Psoas muscle (tissue), 8 donors: ENCODE measurements around the gene PLSCR4. TPM values are rescaled to one million over a fixed set of nuclear protein-coding genes. Genes with fewer than 3 reads are reported as not detected.
A peak's percentile ranks its signal among the peaks of the same experiment; 100 is the strongest.
"Not testable (repeated sequence)": the region's sequence is repeated elsewhere in the genome, so short reads cannot be mapped to it uniquely, and the experiment has no call there.

Experiments
- ATAC-seq, 4 donors: fragments of 200-7000 bp; cut with Tn5 transposase; one replicate each; pipeline ENCODE4 v1.9.1; 2020; ENCODE audit warnings: moderate library complexity in 3 of 4, mild to moderate bottlenecking in 2 of 4
- DNase-seq, 2 donors: peaks; one replicate each; pipeline ENCODE4 v3.0.0-alpha.2; 2020
- H3K27ac ChIP-seq: fragments of 200-600 bp; one replicate; pipeline ENCODE4 v1.8.0; 2022
- H3K27me3 ChIP-seq, 3 donors: fragments of 200-600 bp in 1 of 3; one replicate each; pipeline versions ENCODE4 v1.6.1 to v1.8.0; 2013 to 2022; ENCODE audit warnings: low read length in 2 of 3, mild to moderate bottlenecking in 2 of 3, moderate library complexity in 1 of 3; ENCODE audit not compliant: insufficient read depth in 3 of 3
- H3K36me3 ChIP-seq, 2 donors: fragments of 200-600 bp in 1 of 2; one replicate each; pipeline versions ENCODE4 v1.6.1 to v1.8.0; 2013 to 2022; ENCODE audit warnings: low read depth in 1 of 2, mild to moderate bottlenecking in 1 of 2, moderate library complexity in 1 of 2; ENCODE audit not compliant: insufficient read depth in 1 of 2
- H3K4me1 ChIP-seq: fragments of 200-600 bp; one replicate; pipeline ENCODE4 v1.8.0; 2022
- H3K4me3 ChIP-seq: fragments of 200-600 bp; one replicate; pipeline ENCODE4 v1.8.0; 2022; ENCODE audit warnings: mild to moderate bottlenecking
- H3K9me3 ChIP-seq: fragments of 200-600 bp; one replicate; pipeline ENCODE4 v1.8.0; 2022
- WGBS, 3 donors: extraction: QIAGEN DNeasy Blood & Tissue Kit; methylation state at CpG; one replicate each; pipeline versions ENCODE4 v1.1.6 to v1.1.7; 2013; 5-methylcytosine and 5-hydroxymethylcytosine counted together
- intact Hi-C, 2 donors: fragments of 100-400 bp; cut with DNase I; formaldehyde crosslinking; loops; one replicate each; pipeline versions ENCODE4 v1.11.0 to v1.14.2; 2022
- polyA plus RNA-seq, 3 donors: library from polyadenylated mRNA; stranded (reverse); fragments of 200-250 nt; gene quantifications; one replicate each; pipeline ENCODE4 v1.2.3, GENCODE V29; 2013
- total RNA-seq, 4 donors: library from RNA; stranded (reverse); fragmentation: NEBNext Ultra II Directional in 2 of 4; extraction: Animal tissue kit (Norgen Biotek cat#: 25700) in 2 of 4; gene quantifications; one replicate each; pipeline versions ENCODE4 v1.2.1 to v1.2.4, GENCODE V29; 2021 to 2023
- TF ChIP-seq, protein P1 (sequence below): fragments of 200-600 bp; IDR thresholded peaks from one replicate; pipeline ENCODE4 v1.8.0; 2022; ENCODE audit warnings: antibody characterized with exemption
- donor health status: healthy with polysubstance abuse.
- donor health status: DM: no; HTN: no; CAD: no; lungs with moderate emphysema.
- donor health status: Bipolar disorder and iron deficiency.
- donor health status: healthy.
- donor health status: DM: yes; HTN: yes; CAD: no.
- donor health status: DM: no; HTN: no; CAD: no.
- donor health status: DM: no; HTN: no; CAD: no.
- donor health status: DM: yes; HTN: yes; CAD: no.

PLSCR4 gene
- total and polyA plus RNA-seq, 7 donors = 2.0 to 13.5 (median 3.6) TPM

DNA sequence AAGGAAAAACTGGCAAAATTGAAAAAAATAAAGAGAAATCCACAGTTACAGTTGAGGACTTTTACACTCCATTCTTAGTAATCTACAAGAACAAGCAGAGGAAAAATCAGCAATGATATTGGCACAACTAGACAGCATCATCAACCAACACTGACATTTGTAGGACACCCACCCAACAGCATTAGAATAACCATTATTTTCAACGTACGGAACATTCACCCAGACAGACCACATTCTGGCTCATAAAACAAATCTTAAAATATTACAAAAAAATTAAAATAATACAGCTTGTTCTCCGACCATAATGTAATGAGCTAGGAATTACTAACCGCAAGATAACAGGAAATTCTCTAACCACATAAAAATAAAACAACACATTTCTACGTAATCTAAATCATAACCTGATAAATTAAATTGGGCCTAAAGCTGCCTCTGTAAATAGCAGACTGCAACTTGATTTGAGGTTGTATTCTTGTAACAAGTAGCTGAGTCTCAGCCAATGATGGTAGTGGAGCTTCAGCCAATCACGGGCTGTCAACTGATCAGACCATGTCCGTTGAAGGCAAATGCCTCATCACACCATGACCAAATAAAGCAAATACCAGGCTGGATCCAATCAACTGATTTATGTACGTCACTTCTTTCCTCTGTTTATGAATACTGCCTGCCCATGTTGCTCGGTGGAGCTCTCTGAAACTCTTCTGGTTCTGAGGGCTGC lies 9.2 kb downstream of the PLSCR4 start:
- intact Hi-C loops = no loop called here
- WGBS, 3 donors = 92 to 93% (median 92%) methylated on average over 9 of the region's 9 CpGs
- no peak for ATAC-seq
- Histone ChIP-seq H3K4me1 (no peaks in the 10 kb centered on the region), H3K27me3 (no peaks in the 10 kb centered on the region), H3K9me3 (peaks cover 9% of the 10 kb centered on the region), H3K27ac (no peak overlapping the region), H3K4me3 (no peak overlapping the region), H3K36me3 (no peaks in the 10 kb centered on the region)
- DNase-seq = no peak
- TF ChIP-seq, protein P1, sequence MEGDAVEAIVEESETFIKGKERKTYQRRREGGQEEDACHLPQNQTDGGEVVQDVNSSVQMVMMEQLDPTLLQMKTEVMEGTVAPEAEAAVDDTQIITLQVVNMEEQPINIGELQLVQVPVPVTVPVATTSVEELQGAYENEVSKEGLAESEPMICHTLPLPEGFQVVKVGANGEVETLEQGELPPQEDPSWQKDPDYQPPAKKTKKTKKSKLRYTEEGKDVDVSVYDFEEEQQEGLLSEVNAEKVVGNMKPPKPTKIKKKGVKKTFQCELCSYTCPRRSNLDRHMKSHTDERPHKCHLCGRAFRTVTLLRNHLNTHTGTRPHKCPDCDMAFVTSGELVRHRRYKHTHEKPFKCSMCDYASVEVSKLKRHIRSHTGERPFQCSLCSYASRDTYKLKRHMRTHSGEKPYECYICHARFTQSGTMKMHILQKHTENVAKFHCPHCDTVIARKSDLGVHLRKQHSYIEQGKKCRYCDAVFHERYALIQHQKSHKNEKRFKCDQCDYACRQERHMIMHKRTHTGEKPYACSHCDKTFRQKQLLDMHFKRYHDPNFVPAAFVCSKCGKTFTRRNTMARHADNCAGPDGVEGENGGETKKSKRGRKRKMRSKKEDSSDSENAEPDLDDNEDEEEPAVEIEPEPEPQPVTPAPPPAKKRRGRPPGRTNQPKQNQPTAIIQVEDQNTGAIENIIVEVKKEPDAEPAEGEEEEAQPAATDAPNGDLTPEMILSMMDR = no peak

DNA sequence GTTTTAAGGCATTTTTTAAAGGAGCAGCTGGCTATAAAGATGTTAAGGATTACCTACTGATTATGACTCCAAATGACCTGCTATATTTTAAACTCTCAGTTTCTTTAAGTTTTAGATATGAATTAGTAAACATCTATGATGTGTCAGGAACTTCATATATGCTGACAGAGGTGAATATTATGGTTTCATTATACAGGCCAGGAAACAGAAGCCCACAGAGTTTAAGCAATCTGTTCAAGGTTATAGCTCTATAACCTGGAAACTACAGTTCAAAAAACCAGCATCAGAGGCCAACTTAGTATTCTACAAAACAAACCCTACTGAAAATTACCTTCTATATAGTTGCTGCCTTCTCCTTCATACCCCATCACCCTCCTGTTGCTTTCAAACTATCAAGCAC lies 17.4 kb downstream of the PLSCR4 start:
- Histone ChIP-seq H3K27me3 (no peaks in the 10 kb centered on the region), H3K27ac (no peak overlapping the region), H3K4me1 (no peaks in the 10 kb centered on the region), H3K9me3 (peaks cover 2% of the 10 kb centered on the region), H3K4me3 (no peak overlapping the region), H3K36me3 (no peaks in the 10 kb centered on the region)
- intact Hi-C loops = no loop called here
- TF ChIP-seq, protein P1 = no peak
- ATAC-seq (no peak), DNase-seq (no peak)

DNA sequence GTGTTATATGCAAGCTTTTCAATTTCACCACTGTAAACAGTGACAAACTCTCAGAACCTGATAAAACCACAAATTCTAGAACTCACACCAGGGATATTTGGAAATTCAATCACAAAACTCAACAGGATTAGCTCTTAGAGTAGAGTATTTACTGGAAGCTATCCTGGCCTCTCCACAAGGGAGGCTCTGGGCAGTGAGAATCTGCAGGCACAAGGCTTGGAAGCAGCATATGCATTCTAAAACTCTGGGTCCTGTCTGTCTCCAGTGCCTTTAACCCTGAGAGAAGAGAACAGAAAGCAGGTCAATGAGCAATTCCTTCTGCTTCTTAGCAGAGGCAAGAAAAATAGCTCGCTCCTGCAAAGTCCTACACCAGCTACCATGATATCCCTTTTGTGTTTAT lies 23.4 kb downstream of the PLSCR4 start:
- Histone ChIP-seq H3K36me3 (no peaks in the 10 kb centered on the region), H3K4me1 (no peaks in the 10 kb centered on the region), H3K27ac (no peak overlapping the region), H3K27me3 (no peaks in the 10 kb centered on the region), H3K9me3 (no peaks in the 10 kb centered on the region), H3K4me3 (no peak overlapping the region)
- TF ChIP-seq, protein P1 = no peak
- DNase-seq (no peak), ATAC-seq (no peak)
- 88 to 93% (median 88%) methylated on average over 1 of the region's 1 CpG for WGBS, 3 donors
- intact Hi-C loops = no loop called here

DNA sequence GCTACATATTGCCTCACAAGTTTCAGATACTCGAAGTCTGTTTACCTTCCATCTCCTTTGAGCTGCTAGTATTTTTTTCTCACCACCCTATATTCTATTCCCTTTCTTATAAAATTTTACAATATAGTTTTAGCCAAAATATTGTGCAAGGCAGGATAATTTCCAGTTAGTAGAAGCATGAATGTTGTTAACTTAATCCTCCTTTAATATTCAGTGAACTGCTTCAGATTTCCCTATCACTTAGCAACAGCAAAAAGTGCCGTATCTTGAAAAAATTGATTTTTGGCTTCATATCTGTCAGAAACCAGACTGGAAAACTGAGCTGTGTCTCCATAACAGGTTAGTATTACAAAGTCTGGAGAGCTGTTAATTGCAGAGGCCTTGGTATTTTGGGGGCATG lies 24.0 kb downstream of the PLSCR4 start:
- DNase-seq (no peak), ATAC-seq (no peak)
- TF ChIP-seq, protein P1 = no peak
- no peaks in the 10 kb centered on the region for H3K36me3 ChIP-seq
- intact Hi-C loops = no loop called here
- H3K27ac ChIP-seq = no peak overlapping the region
- WGBS, 3 donors = 66 to 76% (median 70%) methylated on average over 2 of the region's 2 CpGs
- no peaks in the 10 kb centered on the region for H3K27me3 ChIP-seq
- no peak overlapping the region for H3K4me3 ChIP-seq
- H3K4me1 ChIP-seq = no peaks in the 10 kb centered on the region
- no peaks in the 10 kb centered on the region for H3K9me3 ChIP-seq

DNA sequence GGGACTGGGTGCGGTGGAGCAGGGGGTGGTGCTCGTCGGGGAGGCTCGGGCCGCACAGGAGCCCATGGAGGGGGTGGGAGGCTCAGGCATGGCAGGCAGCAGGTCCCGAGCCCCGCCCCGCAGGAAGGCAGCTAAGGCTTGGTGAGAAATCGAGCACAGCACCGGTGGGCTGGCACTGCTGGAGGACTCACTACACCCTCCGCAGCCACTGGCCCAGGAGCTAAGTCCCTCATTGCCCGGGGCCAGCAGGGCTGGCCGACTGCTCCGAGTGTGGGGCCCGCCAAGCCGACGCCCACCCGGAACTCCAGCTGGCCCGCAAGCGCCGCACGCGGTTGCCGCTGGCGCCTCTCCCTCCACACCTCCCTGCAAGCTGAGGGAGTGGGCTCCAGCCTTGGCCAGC lies 25.4 kb downstream of the PLSCR4 start:
- intact Hi-C loops, H3K36me3 ChIP-seq, ATAC-seq, H3K4me1 ChIP-seq, H3K9me3 ChIP-seq, H3K27me3 ChIP-seq, H3K27ac ChIP-seq, H3K4me3 ChIP-seq: not testable (repeated sequence)
- 90 to 97% (median 96%) methylated on average over 12 to 25 of the region's 25 CpGs for WGBS, 3 donors
- DNase-seq = peak in 1 of 2 donors; percentile 43
